Calu3 (cell line): ENCODE data around the gene TPK1. TPM values are rescaled to one million over a fixed set of nuclear protein-coding genes. Genes with fewer than 3 reads are reported as not detected.

Source experiments
- BruUV-seq: library from RNA; stranded (reverse); fragments of 400-500 nt; replicated peaks from 2 replicates; lab custom pipeline; 2021; lab: Mats Ljungman, UMichigan
- CTCF ChIA-PET: fragments of 300-600 bp; sonication (Branson Sonifier 250); formaldehyde crosslinking; loops from one replicate; lab custom pipeline; 2022; ENCODE audit warnings: antibody characterized with exemption; lab: Charles Lee
- DNase-seq: peaks from one replicate; pipeline ENCODE4 v3.0.0; 2022
- H3K27ac Mint-ChIP-seq: one replicate; pipeline ENCODE4 v1.8.0; 2022; ENCODE audit warnings: mixed read lengths; ENCODE audit not compliant: unreplicated experiment
- H3K27me3 Mint-ChIP-seq: one replicate; pipeline ENCODE4 v1.8.0; 2022; ENCODE audit warnings: mixed read lengths; ENCODE audit not compliant: unreplicated experiment
- H3K36me3 Mint-ChIP-seq: one replicate; pipeline ENCODE4 v1.8.0; 2022; ENCODE audit warnings: mild to moderate bottlenecking, moderate library complexity, mixed read lengths; ENCODE audit not compliant: insufficient read depth, unreplicated experiment
- H3K4me1 Mint-ChIP-seq: one replicate; pipeline ENCODE4 v1.8.0; 2022; ENCODE audit warnings: mild to moderate bottlenecking, low read depth, mixed read lengths; ENCODE audit not compliant: unreplicated experiment
- H3K4me3 Mint-ChIP-seq: one replicate; pipeline ENCODE4 v1.8.0; 2022; ENCODE audit warnings: mild to moderate bottlenecking, low read depth, moderate library complexity, mixed read lengths; ENCODE audit not compliant: unreplicated experiment
- H3K9me3 Mint-ChIP-seq: one replicate; pipeline ENCODE4 v1.8.0; 2022; ENCODE audit warnings: low read depth, mixed read lengths; ENCODE audit not compliant: unreplicated experiment
- CTCF ChIP-seq: fragments of 200-600 bp; IDR thresholded peaks from one replicate; pipeline ENCODE4 v1.8.0; 2022; ENCODE audit warnings: antibody characterized with exemption; ENCODE audit not compliant: unreplicated experiment
- intact Hi-C: fragments of 100-400 bp; cut with micrococcal nuclease; formaldehyde crosslinking; loops from one replicate; pipeline ENCODE4 v1.10.0; 2022; ENCODE audit not compliant: unreplicated experiment
- total RNA-seq: library from RNA; stranded (reverse); gene quantifications from 2 replicates; pipeline ENCODE4 v1.2.3, GENCODE V29; 2022

The TPK1 gene
- total RNA-seq, 1 experiment from 2014 or later = 13.2 TPM

DNA sequence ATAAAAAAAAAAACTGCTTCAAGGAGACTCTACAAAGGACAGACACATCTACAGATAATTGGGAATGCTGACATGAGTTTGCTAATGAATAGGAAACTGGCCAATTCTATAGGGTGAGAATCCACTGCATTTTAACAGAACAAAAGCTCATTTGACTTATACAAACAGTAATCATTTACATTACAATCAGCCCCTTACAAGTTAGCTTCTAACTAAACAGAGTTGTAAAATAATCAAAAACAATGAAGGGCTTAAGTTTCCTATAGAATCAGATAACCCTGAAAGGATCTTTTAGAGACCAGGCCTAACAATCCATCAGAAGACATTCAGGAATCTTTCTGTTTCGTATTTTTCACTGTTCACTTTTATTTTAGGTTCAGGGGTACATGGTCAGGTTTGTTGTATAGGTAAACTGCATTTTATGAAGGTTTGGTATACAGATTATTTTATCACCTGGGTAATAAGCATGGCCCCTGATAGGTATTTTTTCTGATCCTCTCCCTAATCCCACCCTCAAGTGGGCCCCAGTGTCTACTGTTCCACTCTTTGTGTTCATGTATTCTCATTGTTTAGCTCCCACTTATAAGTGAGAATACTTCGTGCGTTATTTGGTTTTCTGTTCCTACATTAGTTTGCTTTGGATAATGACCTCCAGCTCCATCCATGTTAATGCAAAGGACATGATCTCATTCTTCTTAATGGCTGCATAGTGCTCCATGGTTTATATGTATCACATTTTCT is 301.0 kb downstream of the TPK1 start:
- DNase-seq = no peak
- Mint-ChIP-seq H3K4me1 (no peaks in the 10 kb centered on the region), H3K36me3 (no peaks in the 10 kb centered on the region), H3K9me3 (no peaks in the 10 kb centered on the region), H3K27me3 (no peaks in the 10 kb centered on the region), H3K27ac (no peak overlapping the region), H3K4me3 (no peak overlapping the region)
- intact Hi-C loops = no loop called here
- no peak for TF ChIP-seq CTCF
- no TSS peak for BruUV-seq
- CTCF ChIA-PET = no interaction called here

GRCh38 chr7:144534196-144534595 is 301.7 kb downstream of the TPK1 start:
- Mint-ChIP-seq H3K4me1 (no peaks in the 10 kb centered on the region), H3K27me3 (no peaks in the 10 kb centered on the region), H3K4me3 (no peak overlapping the region), H3K27ac (no peak overlapping the region), H3K36me3 (no peaks in the 10 kb centered on the region), H3K9me3 (no peaks in the 10 kb centered on the region)
- CTCF ChIA-PET = no interaction called here
- TF ChIP-seq CTCF = no peak
- DNase-seq = no peak
- BruUV-seq = no TSS peak
- intact Hi-C loops = no loop called here

GRCh38 chr7:144531181-144531580 is 304.7 kb downstream of the TPK1 start:
- intact Hi-C loops = no loop called here
- no TSS peak for BruUV-seq
- H3K4me3 Mint-ChIP-seq = no peak overlapping the region
- H3K9me3 Mint-ChIP-seq = no peaks in the 10 kb centered on the region
- no peak overlapping the region for H3K27ac Mint-ChIP-seq
- CTCF ChIA-PET = interaction anchor here (0.7 kb wide), 1 partner anchor 15 kb away, joined by 3 read pairs; no protein-coding TSS in a partner anchor
- no peak for DNase-seq
- no peak for TF ChIP-seq CTCF
- H3K36me3 Mint-ChIP-seq = no peaks in the 10 kb centered on the region
- no peaks in the 10 kb centered on the region for H3K4me1 Mint-ChIP-seq
- H3K27me3 Mint-ChIP-seq = no peaks in the 10 kb centered on the region

GRCh38 chr7:144529269-144529926 is 306.5 kb downstream of the TPK1 start:
- no peak for DNase-seq
- no peak overlapping the region for H3K27ac Mint-ChIP-seq
- CTCF ChIA-PET = no interaction called here
- H3K4me1 Mint-ChIP-seq = no peaks in the 10 kb centered on the region
- no TSS peak for BruUV-seq
- no peak overlapping the region for H3K4me3 Mint-ChIP-seq
- no peak for TF ChIP-seq CTCF
- intact Hi-C loops = no loop called here
- no peaks in the 10 kb centered on the region for H3K36me3 Mint-ChIP-seq
- no peaks in the 10 kb centered on the region for H3K27me3 Mint-ChIP-seq
- peaks cover under 1% of the 10 kb centered on the region for H3K9me3 Mint-ChIP-seq
